Dendritic cell treated with granulocyte-macrophage colony-stimulating factor and Interleukin-4, amounts not matched to agents 40 ng/mL and 50 ng/mL, for 4 days (primary cell): Measurements from ENCODE around the gene CX3CL1.

Experiments
- H3K27ac Mint-ChIP-seq: one replicate; pipeline ENCODE4 v1.8.0; 2022; ENCODE audit warnings: mild to moderate bottlenecking, mixed read lengths
- H3K27me3 Mint-ChIP-seq: one replicate; pipeline ENCODE4 v1.8.0; 2022; ENCODE audit warnings: mild to moderate bottlenecking, mixed read lengths
- H3K36me3 Mint-ChIP-seq: one replicate; pipeline ENCODE4 v1.8.0; 2022; ENCODE audit warnings: low read depth, mixed read lengths
- H3K4me1 Mint-ChIP-seq: one replicate; pipeline ENCODE4 v1.8.0; 2022; ENCODE audit warnings: low read depth, mixed read lengths
- H3K4me3 Mint-ChIP-seq: one replicate; pipeline ENCODE4 v1.8.0; 2022; ENCODE audit warnings: mild to moderate bottlenecking, moderate library complexity, mixed read lengths
- H3K9me3 Mint-ChIP-seq: one replicate; pipeline ENCODE4 v1.8.0; 2022; ENCODE audit warnings: mixed read lengths
- intact Hi-C: fragments of 100-400 bp; cut with micrococcal nuclease; formaldehyde crosslinking; loops from one replicate; pipeline ENCODE4 v1.15.0; 2022

The CX3CL1 gene

GRCh38 chr16:57382535-57383275, 10.4 kb downstream of the CX3CL1 start:
- H3K36me3 Mint-ChIP-seq: no peaks in the 10 kb centered on the region
- no peaks in the 10 kb centered on the region for H3K9me3 Mint-ChIP-seq
- peak overlapping the region; percentile 79 for H3K27ac Mint-ChIP-seq
- H3K27me3 Mint-ChIP-seq: peaks cover 24% of the 10 kb centered on the region
- intact Hi-C loops: no loop called here
- peaks cover 51% of the 10 kb centered on the region for H3K4me1 Mint-ChIP-seq
- no peak overlapping the region for H3K4me3 Mint-ChIP-seq

- Mint-ChIP-seq H3K4me3 (peak overlapping the region; percentile 62), H3K9me3 (no peaks in the 10 kb centered on the region), H3K36me3 (no peaks in the 10 kb centered on the region), H3K4me1 (peaks cover 46% of the 10 kb centered on the region), H3K27me3 (peaks cover 29% of the 10 kb centered on the region), H3K27ac (peak overlapping the region; percentile 79)
- intact Hi-C loops: no loop called here
These were observed 11.3 kb downstream of the CX3CL1 start for GRCh38 chr16:57383276-57384247.

GRCh38 chr16:57384248-57385070, 12.2 kb downstream of the CX3CL1 start:
- Mint-ChIP-seq H3K27ac (peak overlapping the region; percentile 79), H3K9me3 (no peaks in the 10 kb centered on the region), H3K36me3 (no peaks in the 10 kb centered on the region), H3K4me1 (peaks cover 46% of the 10 kb centered on the region), H3K4me3 (peak overlapping the region; percentile 62), H3K27me3 (peaks cover 28% of the 10 kb centered on the region)
- intact Hi-C loops: no loop called here

- H3K4me3 Mint-ChIP-seq: no peak overlapping the region
- H3K9me3 Mint-ChIP-seq: no peaks in the 10 kb centered on the region
- peaks cover 32% of the 10 kb centered on the region for H3K27me3 Mint-ChIP-seq
- intact Hi-C loops: no loop called here
- H3K27ac Mint-ChIP-seq: peak overlapping the region; percentile 31
- H3K36me3 Mint-ChIP-seq: no peaks in the 10 kb centered on the region
- peaks cover 46% of the 10 kb centered on the region for H3K4me1 Mint-ChIP-seq
These were observed 12.8 kb downstream of the CX3CL1 start for GRCh38 chr16:57385083-57385482.

- Mint-ChIP-seq H3K27me3 (peaks cover 42% of the 10 kb centered on the region), H3K4me3 (no peak overlapping the region), H3K9me3 (no peaks in the 10 kb centered on the region), H3K27ac (no peak overlapping the region), H3K36me3 (no peaks in the 10 kb centered on the region), H3K4me1 (peaks cover 32% of the 10 kb centered on the region)
- intact Hi-C loops: no loop called here
These were observed 14.2 kb downstream of the CX3CL1 start for GRCh38 chr16:57386381-57386951.

GRCh38 chr16:57387598-57388354, 15.5 kb downstream of the CX3CL1 start:
- intact Hi-C loops: no loop called here
- no peak overlapping the region for H3K4me3 Mint-ChIP-seq
- peaks cover 50% of the 10 kb centered on the region for H3K27me3 Mint-ChIP-seq
- no peaks in the 10 kb centered on the region for H3K9me3 Mint-ChIP-seq
- no peak overlapping the region for H3K27ac Mint-ChIP-seq
- peaks cover 26% of the 10 kb centered on the region for H3K4me1 Mint-ChIP-seq
- H3K36me3 Mint-ChIP-seq: no peaks in the 10 kb centered on the region

- Mint-ChIP-seq H3K4me1 (peaks cover 19% of the 10 kb centered on the region), H3K36me3 (no peaks in the 10 kb centered on the region), H3K27ac (no peak overlapping the region), H3K27me3 (peaks cover 53% of the 10 kb centered on the region), H3K4me3 (no peak overlapping the region), H3K9me3 (no peaks in the 10 kb centered on the region)
- intact Hi-C loops: no loop called here
These were observed 16.2 kb downstream of the CX3CL1 start for GRCh38 chr16:57388359-57389086.

- H3K27ac Mint-ChIP-seq: no peak overlapping the region
- intact Hi-C loops: no loop called here
- H3K27me3 Mint-ChIP-seq: peaks cover 57% of the 10 kb centered on the region
- no peak overlapping the region for H3K4me3 Mint-ChIP-seq
- no peaks in the 10 kb centered on the region for H3K36me3 Mint-ChIP-seq
- H3K9me3 Mint-ChIP-seq: no peaks in the 10 kb centered on the region
- H3K4me1 Mint-ChIP-seq: peaks cover 13% of the 10 kb centered on the region
These were observed 16.8 kb downstream of the CX3CL1 start for GRCh38 chr16:57389087-57389468.

GRCh38 chr16:57390636-57391295, 18.5 kb downstream of the CX3CL1 start:
- no peaks in the 10 kb centered on the region for H3K36me3 Mint-ChIP-seq
- H3K4me1 Mint-ChIP-seq: peaks cover 5% of the 10 kb centered on the region
- no peaks in the 10 kb centered on the region for H3K9me3 Mint-ChIP-seq
- no peak overlapping the region for H3K27ac Mint-ChIP-seq
- intact Hi-C loops: no loop called here
- peaks cover 56% of the 10 kb centered on the region for H3K27me3 Mint-ChIP-seq
- H3K4me3 Mint-ChIP-seq: no peak overlapping the region

- no peaks in the 10 kb centered on the region for H3K9me3 Mint-ChIP-seq
- no peaks in the 10 kb centered on the region for H3K36me3 Mint-ChIP-seq
- no peak overlapping the region for H3K27ac Mint-ChIP-seq
- no peak overlapping the region for H3K4me3 Mint-ChIP-seq
- H3K27me3 Mint-ChIP-seq: peaks cover 56% of the 10 kb centered on the region
- H3K4me1 Mint-ChIP-seq: peaks cover 6% of the 10 kb centered on the region
- intact Hi-C loops: no loop called here
These were observed 19.0 kb downstream of the CX3CL1 start for GRCh38 chr16:57391300-57391699.

GRCh38 chr16:57391708-57392107, 19.4 kb downstream of the CX3CL1 start:
- no peaks in the 10 kb centered on the region for H3K9me3 Mint-ChIP-seq
- H3K27me3 Mint-ChIP-seq: peaks cover 57% of the 10 kb centered on the region
- peaks cover 10% of the 10 kb centered on the region for H3K4me1 Mint-ChIP-seq
- intact Hi-C loops: no loop called here
- no peak overlapping the region for H3K4me3 Mint-ChIP-seq
- no peaks in the 10 kb centered on the region for H3K36me3 Mint-ChIP-seq
- H3K27ac Mint-ChIP-seq: no peak overlapping the region

- Mint-ChIP-seq H3K4me1 (peaks cover 11% of the 10 kb centered on the region), H3K36me3 (no peaks in the 10 kb centered on the region), H3K4me3 (no peak overlapping the region), H3K27me3 (peaks cover 52% of the 10 kb centered on the region), H3K9me3 (no peaks in the 10 kb centered on the region), H3K27ac (no peak overlapping the region)
- intact Hi-C loops: no loop called here
These were observed 20.4 kb downstream of the CX3CL1 start for GRCh38 chr16:57392694-57393093.
